H9 (cell line): ENCODE measurements around the gene CMSS1. TPM values are rescaled to one million over a fixed set of nuclear protein-coding genes. Genes with fewer than 3 reads are reported as not detected.
A peak's percentile ranks its signal among the peaks of the same experiment; 100 is the strongest.

ENCODE experiments used
- DNase-seq: peaks from one replicate; pipeline ENCODE4 v3.0.0-alpha.2; 2017
- H2AFZ ChIP-seq: one replicate; pipeline ENCODE4 v1.6.1; 2013; ENCODE audit warnings: mild to moderate bottlenecking, low read length, control low read depth, moderate library complexity
- H2AK5ac ChIP-seq: 2 replicates; pipeline ENCODE4 v1.6.1; 2013; ENCODE audit warnings: low read length, control low read depth, mixed read lengths; ENCODE audit not compliant: insufficient read length
- H2BK120ac ChIP-seq: one replicate; pipeline ENCODE4 v1.6.1; 2013; ENCODE audit warnings: low read depth, mild to moderate bottlenecking, low read length, control low read depth, inconsistent platforms; ENCODE audit not compliant: poor library complexity, severe bottlenecking
- H2BK12ac ChIP-seq: 2 replicates; pipeline ENCODE4 v1.6.1; 2013; ENCODE audit warnings: low read length, control low read depth, mixed read lengths, low read depth; ENCODE audit not compliant: insufficient read length
- H2BK15ac ChIP-seq: 2 replicates; pipeline ENCODE4 v1.6.1; 2013; ENCODE audit warnings: low read depth, low read length, control low read depth
- H2BK20ac ChIP-seq: one replicate; pipeline ENCODE4 v1.6.1; 2013; ENCODE audit warnings: low read depth, mild to moderate bottlenecking, low read length, control low read depth, inconsistent platforms; ENCODE audit not compliant: poor library complexity, severe bottlenecking
- H2BK5ac ChIP-seq: 2 replicates; pipeline ENCODE4 v1.6.1; 2013; ENCODE audit warnings: low read length, control low read depth, mixed read lengths; ENCODE audit not compliant: insufficient read length
- H3K14ac ChIP-seq: 2 replicates; pipeline ENCODE4 v1.6.1; 2013; ENCODE audit warnings: low read length, control low read depth; ENCODE audit not compliant: insufficient read depth
- H3K18ac ChIP-seq: 2 replicates; pipeline ENCODE4 v1.6.1; 2013; ENCODE audit warnings: low read depth, mild to moderate bottlenecking, mixed read lengths, low read length, control low read depth; ENCODE audit not compliant: insufficient read length
- H3K23ac ChIP-seq: 2 replicates; pipeline ENCODE4 v1.6.1; 2013; ENCODE audit warnings: low read length, control low read depth, mixed read lengths, low read depth; ENCODE audit not compliant: insufficient read length
- H3K23me2 ChIP-seq: 2 replicates; pipeline ENCODE4 v1.6.1; 2013; ENCODE audit warnings: low read depth, mild to moderate bottlenecking, mixed read lengths, low read length, control low read depth; ENCODE audit not compliant: insufficient read length, poor library complexity, severe bottlenecking
- H3K27ac ChIP-seq: 2 replicates; pipeline ENCODE4 v1.5.1; 2013; ENCODE audit warnings: low read length, control low read depth, mixed read lengths, low read depth; ENCODE audit not compliant: insufficient read length
- H3K27me3 ChIP-seq: 2 replicates; pipeline ENCODE4 v1.6.1; 2013; ENCODE audit warnings: low read length, control low read depth, inconsistent platforms; ENCODE audit not compliant: insufficient read depth
- H3K4ac ChIP-seq: 2 replicates; pipeline ENCODE4 v1.6.1; 2013; ENCODE audit warnings: low read depth, mild to moderate bottlenecking, control low read depth, inconsistent platforms, low read length, moderate library complexity
- H3K4me1 ChIP-seq: 2 replicates; pipeline ENCODE4 v1.6.1; 2013; ENCODE audit warnings: low read length, control low read depth, inconsistent platforms; ENCODE audit not compliant: insufficient read depth
- H3K4me2 ChIP-seq: 2 replicates; pipeline ENCODE4 v1.6.1; 2013; ENCODE audit warnings: low read length, control low read depth, mixed read lengths; ENCODE audit not compliant: insufficient read length, insufficient read depth
- H3K56ac ChIP-seq: 2 replicates; pipeline ENCODE4 v1.6.1; 2013; ENCODE audit warnings: low read depth, mild to moderate bottlenecking, mixed read lengths, low read length, control low read depth; ENCODE audit not compliant: insufficient read length
- H3K79me1 ChIP-seq: 2 replicates; pipeline ENCODE4 v1.6.1; 2013; ENCODE audit warnings: low read depth, mild to moderate bottlenecking, moderate library complexity, low read length, control low read depth, inconsistent platforms; ENCODE audit not compliant: insufficient read depth, poor library complexity, severe bottlenecking
- H3K79me2 ChIP-seq: 2 replicates; pipeline ENCODE4 v1.6.1; 2013; ENCODE audit warnings: low read length, control low read depth, inconsistent platforms; ENCODE audit not compliant: insufficient read depth
- H3K9ac ChIP-seq: 2 replicates; pipeline ENCODE4 v1.6.1; 2013; ENCODE audit warnings: low read length, control low read depth, mixed read lengths; ENCODE audit not compliant: insufficient read length; ENCODE audit errors: extremely low read depth
- H3K9me3 ChIP-seq: one replicate; pipeline ENCODE4 v1.6.1; 2013; ENCODE audit warnings: low read depth, low read length, inconsistent platforms; ENCODE audit not compliant: control insufficient read depth
- H3T11ph ChIP-seq: one replicate; pipeline ENCODE4 v1.6.1; 2013; ENCODE audit warnings: mild to moderate bottlenecking, low read length, control low read depth, inconsistent platforms
- H4K20me1 ChIP-seq: one replicate; pipeline ENCODE4 v1.6.1; 2013; ENCODE audit not compliant: control insufficient read depth, insufficient read length, insufficient read depth
- H4K5ac ChIP-seq: 2 replicates; pipeline ENCODE4 v1.6.1; 2013; ENCODE audit warnings: low read depth, mild to moderate bottlenecking, mixed read lengths, low read length, control low read depth; ENCODE audit not compliant: insufficient read length
- H4K8ac ChIP-seq: replicated peaks from 2 replicates; pipeline ENCODE4 v1.6.1; 2013; ENCODE audit warnings: low read length, control low read depth, mixed read lengths, low read depth; ENCODE audit not compliant: insufficient read length
- H4K91ac ChIP-seq: 2 replicates; pipeline ENCODE4 v1.6.1; 2013; ENCODE audit warnings: low read depth, mild to moderate bottlenecking, moderate library complexity, mixed read lengths, low read length, control low read depth; ENCODE audit not compliant: insufficient read length
- H3K27ac Mint-ChIP-seq, 3 experiments: 2 replicates in 2 of 3; 3 replicates in 1 of 3; pipeline ENCODE4 v1.8.0; 2020 to 2021; ENCODE audit warnings: mixed read lengths in 3 of 3, mild to moderate bottlenecking in 1 of 3, moderate library complexity in 1 of 3
- H3K27me3 Mint-ChIP-seq: 2 replicates; pipeline ENCODE4 v1.8.0; 2021; ENCODE audit warnings: low read depth, mild to moderate bottlenecking, moderate library complexity, mixed read lengths
- H3K36me3 Mint-ChIP-seq, 3 experiments: 2 replicates in 2 of 3; 3 replicates in 1 of 3; pipeline ENCODE4 v1.8.0; 2020 to 2021; ENCODE audit warnings: low read depth in 3 of 3, mixed read lengths in 3 of 3; ENCODE audit not compliant: insufficient read depth in 1 of 3
- H3K4me1 Mint-ChIP-seq, 2 experiments: 2 replicates each; pipeline ENCODE4 v1.8.0; 2020; ENCODE audit warnings: mixed read lengths in 2 of 2
- H3K4me3 Mint-ChIP-seq, 2 experiments: 2 replicates in 1 of 2; 3 replicates in 1 of 2; pipeline ENCODE4 v1.8.0; 2020 to 2021; ENCODE audit warnings: mild to moderate bottlenecking in 2 of 2, mixed read lengths in 2 of 2, moderate library complexity in 1 of 2
- H3K9me3 Mint-ChIP-seq, 2 experiments: 2 replicates in 1 of 2; 3 replicates in 1 of 2; pipeline ENCODE4 v1.8.0; 2020; ENCODE audit warnings: mild to moderate bottlenecking in 2 of 2, mixed read lengths in 2 of 2, moderate library complexity in 1 of 2
- WGBS: extraction: QIAGEN DNeasy Blood & Tissue Kit; methylation state at CpG from one replicate; pipeline ENCODE4 v1.1.7; 2013; ENCODE audit warnings: missing lambda C conversion rate, low lambda C conversion rate, mixed read lengths; ENCODE audit not compliant: insufficient read length; ENCODE audit errors: extremely low coverage; 5-methylcytosine and 5-hydroxymethylcytosine counted together
- total RNA-seq: library from RNA; stranded (reverse); gene quantifications from 2 replicates; pipeline ENCODE4 v1.2.1, GENCODE V29; 2021
- TF ChIP-seq, protein P1 (sequence below): fragments of 200-600 bp; sonication (generic); conservative IDR thresholded peaks from 3 replicates; pipeline ENCODE4 v1.8.0; 2021; ENCODE audit warnings: antibody characterized with exemption, mild to moderate bottlenecking

The CMSS1 gene
- total RNA-seq, 1 experiment from 2014 or later, result 61.8 TPM

DNA sequence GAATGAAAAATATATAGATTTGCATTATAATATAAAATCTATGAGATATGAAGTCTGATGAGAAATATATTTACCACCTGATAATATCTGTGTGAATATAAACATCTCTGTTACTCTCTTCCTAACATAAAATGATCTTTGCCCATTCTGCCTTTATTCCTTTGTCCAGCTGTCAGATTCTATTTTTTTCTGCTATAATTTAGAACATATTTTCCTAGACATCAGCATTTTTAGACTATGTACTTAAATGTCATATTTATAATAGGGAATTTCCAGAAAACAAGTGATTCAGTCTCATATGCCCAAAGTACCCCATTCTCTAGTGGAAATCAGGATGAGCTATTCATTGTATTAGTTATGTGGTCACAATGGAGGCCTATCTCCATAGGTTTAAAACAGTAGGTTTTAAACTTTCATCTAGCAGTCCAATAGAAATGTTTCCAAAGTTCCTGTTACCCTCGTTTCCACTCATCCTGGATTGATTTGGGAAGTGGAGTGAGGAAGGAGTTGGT, 213.3 kb downstream of the CMSS1 start:
- H3K4me1 Mint-ChIP-seq, result peaks cover 4 to 5% of the 10 kb centered on the region in 2 experiments; a peak in 3 of 4 replicates
- DNase-seq, result no peak
- H3K4me3 Mint-ChIP-seq, result no peak overlapping the region
- no peak overlapping the region for H3K4ac ChIP-seq
- H3K79me2 ChIP-seq, result no peaks in the 10 kb centered on the region
- H3K23me2 ChIP-seq, result no peaks in the 10 kb centered on the region
- no peaks in the 10 kb centered on the region for H3K27me3 Mint-ChIP-seq
- no peak overlapping the region for H2AK5ac ChIP-seq
- no CpG with 5 or more reads among the region's 1 CpG for WGBS
- no peak overlapping the region for H3K18ac ChIP-seq
- H3K9ac ChIP-seq, result no peak overlapping the region
- H2BK20ac ChIP-seq, result no peak overlapping the region
- no peak overlapping the region for H4K91ac ChIP-seq
- H3K4me2 ChIP-seq, result no peak overlapping the region
- H4K8ac ChIP-seq, result no peak overlapping the region
- peak overlapping the region in 1 of 3 experiments; percentile 50; a peak in 1 of 7 replicates for H3K27ac Mint-ChIP-seq
- H2BK5ac ChIP-seq, result no peak overlapping the region
- TF ChIP-seq, protein P1, sequence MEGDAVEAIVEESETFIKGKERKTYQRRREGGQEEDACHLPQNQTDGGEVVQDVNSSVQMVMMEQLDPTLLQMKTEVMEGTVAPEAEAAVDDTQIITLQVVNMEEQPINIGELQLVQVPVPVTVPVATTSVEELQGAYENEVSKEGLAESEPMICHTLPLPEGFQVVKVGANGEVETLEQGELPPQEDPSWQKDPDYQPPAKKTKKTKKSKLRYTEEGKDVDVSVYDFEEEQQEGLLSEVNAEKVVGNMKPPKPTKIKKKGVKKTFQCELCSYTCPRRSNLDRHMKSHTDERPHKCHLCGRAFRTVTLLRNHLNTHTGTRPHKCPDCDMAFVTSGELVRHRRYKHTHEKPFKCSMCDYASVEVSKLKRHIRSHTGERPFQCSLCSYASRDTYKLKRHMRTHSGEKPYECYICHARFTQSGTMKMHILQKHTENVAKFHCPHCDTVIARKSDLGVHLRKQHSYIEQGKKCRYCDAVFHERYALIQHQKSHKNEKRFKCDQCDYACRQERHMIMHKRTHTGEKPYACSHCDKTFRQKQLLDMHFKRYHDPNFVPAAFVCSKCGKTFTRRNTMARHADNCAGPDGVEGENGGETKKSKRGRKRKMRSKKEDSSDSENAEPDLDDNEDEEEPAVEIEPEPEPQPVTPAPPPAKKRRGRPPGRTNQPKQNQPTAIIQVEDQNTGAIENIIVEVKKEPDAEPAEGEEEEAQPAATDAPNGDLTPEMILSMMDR, result no peak
- H3K23ac ChIP-seq, result no peak overlapping the region
- H4K20me1 ChIP-seq, result no peaks in the 10 kb centered on the region
- H2AFZ ChIP-seq, result no peak overlapping the region
- no peaks in the 10 kb centered on the region for H3K9me3 Mint-ChIP-seq
- no peaks in the 10 kb centered on the region for H3K9me3 ChIP-seq
- no peak overlapping the region for H2BK120ac ChIP-seq
- H3K56ac ChIP-seq, result no peak overlapping the region
- H4K5ac ChIP-seq, result no peak overlapping the region
- H3K4me1 ChIP-seq, result no peaks in the 10 kb centered on the region
- H3T11ph ChIP-seq, result no peak overlapping the region
- H2BK12ac ChIP-seq, result no peak overlapping the region
- H3K14ac ChIP-seq, result no peak overlapping the region
- no peaks in the 10 kb centered on the region for H3K36me3 Mint-ChIP-seq
- H2BK15ac ChIP-seq, result no peak overlapping the region
- H3K27ac ChIP-seq, result no peak overlapping the region
- no peaks in the 10 kb centered on the region for H3K27me3 ChIP-seq
- H3K79me1 ChIP-seq, result no peaks in the 10 kb centered on the region
